Measurements from ENCODE around the gene HTRA1. TPM values are rescaled to one million over a fixed set of nuclear protein-coding genes. Genes with fewer than 3 reads are reported as not detected.

The HTRA1 gene
- total RNA-seq, 2 experiments from 2014 or later: 0.26 TPM; not detected in 1

- Mint-ChIP-seq H3K4me3 (no peak overlapping the region), H3K27me3 (peaks cover 12% of the 10 kb centered on the region), H3K4me1 (peaks cover 31% of the 10 kb centered on the region), H3K9me3 (no peaks in the 10 kb centered on the region), H3K27ac (no peak overlapping the region), H3K36me3 (no peaks in the 10 kb centered on the region)
- DNase-seq: no peak
- ATAC-seq (ENCODE audit: low read depth): no peak
- POLR2A ChIA-PET: interaction anchor here (0.7 kb wide), 1 partner anchor 17 kb away, joined by 3 read pairs; no protein-coding TSS in a partner anchor
Observed at GRCh38 chr10:122513053-122513452, 51.7 kb downstream of the HTRA1 start.

- no peak for DNase-seq
- Mint-ChIP-seq H3K27me3 (peaks cover 15% of the 10 kb centered on the region), H3K9me3 (no peaks in the 10 kb centered on the region), H3K4me1 (peaks cover 31% of the 10 kb centered on the region), H3K27ac (no peak overlapping the region), H3K4me3 (no peak overlapping the region), H3K36me3 (no peaks in the 10 kb centered on the region)
- POLR2A ChIA-PET: no interaction called here
- ATAC-seq (ENCODE audit: low read depth): no peak
Observed at GRCh38 chr10:122514045-122514840, 52.9 kb downstream of the HTRA1 start.

- Mint-ChIP-seq H3K27ac (no peak overlapping the region), H3K9me3 (no peaks in the 10 kb centered on the region), H3K4me3 (no peak overlapping the region), H3K27me3 (peaks cover 16% of the 10 kb centered on the region), H3K4me1 (peaks cover 31% of the 10 kb centered on the region), H3K36me3 (no peaks in the 10 kb centered on the region)
- POLR2A ChIA-PET: no interaction called here
- ATAC-seq (ENCODE audit: low read depth): no peak
- no peak for DNase-seq
Observed at GRCh38 chr10:122515022-122515424, 53.7 kb downstream of the HTRA1 start.

- Mint-ChIP-seq H3K4me1 (peaks cover 31% of the 10 kb centered on the region), H3K27me3 (peaks cover 16% of the 10 kb centered on the region), H3K4me3 (peak overlapping the region; percentile 28), H3K36me3 (no peaks in the 10 kb centered on the region), H3K9me3 (no peaks in the 10 kb centered on the region), H3K27ac (peak overlapping the region; percentile 66)
- POLR2A ChIA-PET: no interaction called here
- ATAC-seq (ENCODE audit: low read depth) (peak; percentile 94), DNase-seq (peak; percentile 76)
Observed at GRCh38 chr10:122515588-122516231, 54.4 kb downstream of the HTRA1 start.

- H3K4me3 Mint-ChIP-seq: peak overlapping the region; percentile 17
Observed at GRCh38 chr10:122516734-122517133, 55.4 kb downstream of the HTRA1 start.

DNA sequence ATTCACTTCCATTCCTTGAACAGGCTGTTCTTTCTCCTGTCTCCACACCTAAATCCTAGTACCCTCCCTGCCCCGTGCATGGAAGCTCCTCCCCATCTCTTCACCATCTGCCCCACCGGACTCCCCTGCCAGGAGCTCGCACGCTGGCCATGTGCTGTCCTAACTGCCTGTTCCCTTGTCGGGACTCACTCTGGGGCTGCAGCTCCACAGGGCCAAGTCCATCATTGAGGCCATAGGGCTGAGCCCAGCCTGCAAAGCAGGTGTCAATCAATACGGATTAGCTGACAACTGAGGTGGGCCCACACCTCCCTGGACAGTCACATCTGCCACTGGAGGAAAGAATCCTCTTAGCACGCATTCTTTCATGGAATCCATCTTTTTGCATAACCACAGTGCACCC lies 57.8 kb downstream of the HTRA1 start:
- ATAC-seq (ENCODE audit: low read depth) (no peak), DNase-seq (no peak)
- H3K27me3 Mint-ChIP-seq: peaks cover 30% of the 10 kb centered on the region
- H3K4me3 Mint-ChIP-seq: no peak overlapping the region
- POLR2A ChIA-PET: no interaction called here
- no peaks in the 10 kb centered on the region for H3K9me3 Mint-ChIP-seq
- H3K27ac Mint-ChIP-seq: no peak overlapping the region
- H3K4me1 Mint-ChIP-seq: peaks cover 28% of the 10 kb centered on the region
- H3K36me3 Mint-ChIP-seq: no peaks in the 10 kb centered on the region

More at GRCh38 chr10:122516734-122517133, 55.4 kb downstream of the HTRA1 start:
- H3K36me3 Mint-ChIP-seq: no peaks in the 10 kb centered on the region
- POLR2A ChIA-PET: no interaction called here
- H3K27ac Mint-ChIP-seq: no peak overlapping the region
- peaks cover 16% of the 10 kb centered on the region for H3K27me3 Mint-ChIP-seq
- peaks cover 31% of the 10 kb centered on the region for H3K4me1 Mint-ChIP-seq
- ATAC-seq (ENCODE audit: low read depth) (no peak), DNase-seq (no peak)
- no peaks in the 10 kb centered on the region for H3K9me3 Mint-ChIP-seq

DNA sequence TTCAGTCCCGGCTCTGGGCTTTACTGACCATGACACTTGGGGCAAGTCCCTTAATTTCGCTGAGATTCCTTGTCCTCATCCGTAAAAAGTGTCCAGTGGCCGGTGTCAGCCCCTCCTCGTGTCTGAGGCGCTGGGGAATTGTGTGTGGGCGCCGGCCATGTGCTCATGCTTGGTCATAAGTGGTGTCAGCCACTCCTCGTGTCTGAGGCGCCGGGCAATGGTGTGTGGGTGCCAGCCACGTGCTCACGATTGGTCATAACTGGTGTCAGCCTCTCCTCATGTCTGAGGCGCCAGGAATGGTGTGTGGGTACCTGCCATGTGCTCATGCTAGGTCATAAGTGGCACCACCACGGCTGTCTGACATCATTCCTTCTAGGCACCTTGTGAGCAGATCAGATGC lies 58.5 kb downstream of the HTRA1 start:
- POLR2A ChIA-PET: no interaction called here
- ATAC-seq (ENCODE audit: low read depth): no peak
- Mint-ChIP-seq H3K27me3 (peaks cover 25% of the 10 kb centered on the region), H3K27ac (no peak overlapping the region), H3K9me3 (no peaks in the 10 kb centered on the region), H3K36me3 (no peaks in the 10 kb centered on the region), H3K4me3 (no peak overlapping the region), H3K4me1 (peaks cover 22% of the 10 kb centered on the region)
- no peak for DNase-seq

DNA sequence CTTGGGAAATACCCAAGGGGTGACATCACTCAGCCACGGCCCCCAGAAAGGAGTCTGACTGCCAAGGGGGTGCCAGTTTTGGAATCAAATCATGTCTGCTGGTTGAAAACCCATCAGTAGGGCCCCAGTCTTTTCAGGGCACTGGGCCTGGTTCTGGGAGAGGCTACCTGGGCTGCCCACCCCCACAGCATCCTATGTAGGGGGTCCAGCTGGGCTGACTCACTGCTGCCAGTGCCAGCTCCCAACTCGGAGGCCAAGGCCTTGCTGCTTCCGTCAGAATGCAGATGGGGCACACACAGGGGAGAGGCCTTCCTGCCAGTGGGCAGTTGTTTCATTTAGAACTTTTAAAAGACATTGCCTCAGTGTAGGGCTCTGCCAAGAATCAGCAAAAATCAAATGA lies 59.7 kb downstream of the HTRA1 start:
- H3K4me3 Mint-ChIP-seq: no peak overlapping the region
- H3K4me1 Mint-ChIP-seq: peaks cover 11% of the 10 kb centered on the region
- peaks cover 32% of the 10 kb centered on the region for H3K27me3 Mint-ChIP-seq
- H3K9me3 Mint-ChIP-seq: no peaks in the 10 kb centered on the region
- no peak for DNase-seq
- POLR2A ChIA-PET: no interaction called here
- H3K36me3 Mint-ChIP-seq: no peaks in the 10 kb centered on the region
- no peak for ATAC-seq (ENCODE audit: low read depth)
- H3K27ac Mint-ChIP-seq: no peak overlapping the region

DNA sequence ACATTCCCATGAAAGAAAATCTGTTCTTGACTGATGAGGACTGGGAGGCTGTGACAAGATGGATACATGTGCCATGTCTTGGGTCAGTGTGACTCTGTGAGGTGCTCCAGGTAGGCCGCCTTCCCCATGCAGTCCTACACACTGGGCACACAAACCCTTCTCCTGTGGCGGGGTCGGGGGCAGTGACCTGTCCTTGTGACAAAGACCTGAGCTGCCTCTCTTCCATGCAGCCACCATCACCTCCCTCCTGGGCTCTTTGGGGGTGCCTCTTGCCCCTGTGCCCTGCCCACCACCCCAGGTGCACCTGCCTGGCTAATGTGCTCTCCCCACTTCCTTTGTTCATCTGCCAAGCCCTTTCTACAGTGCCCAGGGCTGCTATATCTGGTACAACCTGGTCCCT lies 63.5 kb downstream of the HTRA1 start:
- Mint-ChIP-seq H3K27ac (no peak overlapping the region), H3K4me1 (peaks cover 1% of the 10 kb centered on the region), H3K4me3 (no peak overlapping the region), H3K27me3 (peaks cover 25% of the 10 kb centered on the region), H3K9me3 (no peaks in the 10 kb centered on the region), H3K36me3 (no peaks in the 10 kb centered on the region)
- ATAC-seq (ENCODE audit: low read depth) (no peak), DNase-seq (no peak)
- POLR2A ChIA-PET: no interaction called here

DNA sequence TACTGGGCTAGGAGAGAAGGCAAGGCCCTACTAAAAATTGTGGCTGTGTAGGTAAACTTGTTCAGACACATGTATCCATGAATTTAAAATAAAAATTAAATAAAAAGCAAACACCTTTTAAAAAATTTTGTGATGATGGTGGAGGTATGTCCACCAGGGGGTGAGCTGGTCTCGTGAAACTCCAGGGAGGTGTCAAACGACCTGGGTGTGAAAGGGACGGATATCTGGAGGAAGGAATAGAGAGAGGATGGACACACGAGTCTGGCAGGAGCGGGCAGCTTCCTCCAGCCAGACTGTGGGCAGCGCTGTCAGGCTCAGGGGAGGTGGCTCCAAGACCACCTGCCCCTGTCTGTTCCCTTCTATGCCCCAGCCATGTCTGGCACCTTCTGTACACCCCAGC lies 64.4 kb downstream of the HTRA1 start:
- no peaks in the 10 kb centered on the region for H3K9me3 Mint-ChIP-seq
- no peak for ATAC-seq (ENCODE audit: low read depth)
- peaks cover 3% of the 10 kb centered on the region for H3K4me1 Mint-ChIP-seq
- POLR2A ChIA-PET: no interaction called here
- no peaks in the 10 kb centered on the region for H3K36me3 Mint-ChIP-seq
- H3K4me3 Mint-ChIP-seq: no peak overlapping the region
- no peak for DNase-seq
- H3K27ac Mint-ChIP-seq: no peak overlapping the region
- H3K27me3 Mint-ChIP-seq: peaks cover 29% of the 10 kb centered on the region

- Mint-ChIP-seq H3K36me3 (no peaks in the 10 kb centered on the region), H3K4me1 (peaks cover 3% of the 10 kb centered on the region), H3K27ac (no peak overlapping the region), H3K4me3 (no peak overlapping the region), H3K9me3 (peaks cover 3% of the 10 kb centered on the region), H3K27me3 (peaks cover 37% of the 10 kb centered on the region)
- ATAC-seq (ENCODE audit: low read depth): no peak
- no peak for DNase-seq
- POLR2A ChIA-PET: no interaction called here
Observed at GRCh38 chr10:122526892-122527291, 65.5 kb downstream of the HTRA1 start.

- Mint-ChIP-seq H3K4me3 (no peak overlapping the region), H3K36me3 (no peaks in the 10 kb centered on the region), H3K9me3 (peaks cover 3% of the 10 kb centered on the region), H3K27ac (no peak overlapping the region), H3K27me3 (peaks cover 24% of the 10 kb centered on the region), H3K4me1 (peaks cover 3% of the 10 kb centered on the region)
- POLR2A ChIA-PET: no interaction called here
- no peak for ATAC-seq (ENCODE audit: low read depth)
- DNase-seq: no peak
Observed at GRCh38 chr10:122530177-122530576, 68.8 kb downstream of the HTRA1 start.

GRCh38 chr10:122531261-122531660 lies 69.9 kb downstream of the HTRA1 start:
- POLR2A ChIA-PET: no interaction called here
- ATAC-seq (ENCODE audit: low read depth): no peak
- H3K9me3 Mint-ChIP-seq: peaks cover 3% of the 10 kb centered on the region

DNA sequence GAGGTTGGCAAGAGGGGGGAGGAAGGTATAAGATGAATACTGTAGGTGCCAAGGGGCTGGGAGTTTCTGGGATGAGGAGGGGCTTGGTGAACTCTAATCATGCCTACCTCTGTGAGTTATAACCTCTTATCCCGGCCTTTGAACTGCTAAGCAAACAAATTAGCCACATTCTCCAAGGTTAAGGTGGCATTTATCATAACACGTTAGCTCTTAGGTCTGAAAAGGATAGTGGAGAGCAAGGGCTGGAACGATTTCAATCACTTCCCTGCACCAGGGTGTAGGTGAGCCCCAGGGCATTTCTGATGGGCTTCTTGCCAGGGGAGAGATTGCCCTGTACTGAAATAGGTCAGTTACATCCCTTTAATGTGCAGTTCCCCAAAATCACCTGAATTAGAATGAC lies 70.6 kb downstream of the HTRA1 start:
- Mint-ChIP-seq H3K36me3 (no peaks in the 10 kb centered on the region), H3K27me3 (peaks cover 33% of the 10 kb centered on the region), H3K27ac (no peak overlapping the region), H3K4me3 (no peak overlapping the region), H3K4me1 (peaks cover 3% of the 10 kb centered on the region), H3K9me3 (peaks cover 9% of the 10 kb centered on the region)
- ATAC-seq (ENCODE audit: low read depth): no peak
- no peak for DNase-seq
- POLR2A ChIA-PET: no interaction called here

More at GRCh38 chr10:122531261-122531660, 69.9 kb downstream of the HTRA1 start:
- H3K4me3 Mint-ChIP-seq: no peak overlapping the region
- H3K4me1 Mint-ChIP-seq: peaks cover 3% of the 10 kb centered on the region
- H3K27ac Mint-ChIP-seq: no peak overlapping the region
- H3K36me3 Mint-ChIP-seq: no peaks in the 10 kb centered on the region
- DNase-seq: no peak
- peaks cover 26% of the 10 kb centered on the region for H3K27me3 Mint-ChIP-seq

Measured in activated naive CD8-positive, alpha-beta T cell treated with anti-CD3 and anti-CD28 coated beads, Interleukin-2, amount 10 ng/mL, durations not matched to agents 7 days and 5 days (primary cell).